Fibroblast of lung (primary cell): ENCODE measurements around the gene ARMC9. TPM values are rescaled to one million over a fixed set of nuclear protein-coding genes. Genes with fewer than 3 reads are reported as not detected.

Experiments
- DNase-seq, 2 donors: peaks; one replicate each; pipeline versions ENCODE4 v3.0.0 to v3.0.0-alpha.2; 2010; ENCODE audit warnings: low read depth in 2 of 2
- H2AFZ ChIP-seq: 2 replicates; pipeline ENCODE4 v1.5.1; 2012; ENCODE audit warnings: low read length, control low read depth, inconsistent platforms
- H3K27ac ChIP-seq: 2 replicates; pipeline ENCODE4 v1.5.1; 2011; ENCODE audit warnings: low read length, control low read depth; ENCODE audit not compliant: insufficient read depth
- H3K27me3 ChIP-seq: 2 replicates; pipeline ENCODE4 v1.5.1; 2011; ENCODE audit warnings: mild to moderate bottlenecking, low read length; ENCODE audit not compliant: control insufficient read depth, insufficient read depth
- H3K36me3 ChIP-seq: 2 replicates; pipeline ENCODE4 v1.5.1; 2011; ENCODE audit warnings: low read length; ENCODE audit not compliant: control insufficient read depth, insufficient read depth
- H3K4me1 ChIP-seq: 2 replicates; pipeline ENCODE4 v1.5.1; 2011; ENCODE audit warnings: low read length; ENCODE audit not compliant: control insufficient read depth, insufficient read depth; ENCODE audit errors: extremely low read depth
- H3K4me2 ChIP-seq: 2 replicates; pipeline ENCODE4 v1.5.1; 2011; ENCODE audit warnings: low read length, control low read depth; ENCODE audit not compliant: insufficient read depth; ENCODE audit errors: extremely low read depth
- H3K4me3 ChIP-seq, 4 experiments: fragments of 200-600 bp in 1 of 4; sonication (generic) in 1 of 4; replicated peaks in 1 of 4; 2 replicates each; pipeline ENCODE4 v1.5.1; 2011 to 2016; ENCODE audit warnings: low read length in 4 of 4, low read depth in 3 of 4, mild to moderate bottlenecking in 3 of 4, control low read depth in 2 of 4, inconsistent platforms in 1 of 4, mixed read lengths in 1 of 4; ENCODE audit not compliant: insufficient read depth in 1 of 4; ENCODE audit errors: control extremely low read depth in 1 of 4
- H3K79me2 ChIP-seq: 2 replicates; pipeline ENCODE4 v1.5.1; 2012; ENCODE audit warnings: mild to moderate bottlenecking, low read length, inconsistent platforms; ENCODE audit not compliant: control insufficient read depth, insufficient read depth
- H3K9ac ChIP-seq: 2 replicates; pipeline ENCODE4 v1.5.1; 2011; ENCODE audit warnings: mild to moderate bottlenecking, low read length, control low read depth; ENCODE audit not compliant: insufficient read depth
- H3K9me3 ChIP-seq: 2 replicates; pipeline ENCODE4 v1.5.1; 2012; ENCODE audit warnings: low read depth, low read length; ENCODE audit not compliant: control insufficient read depth, insufficient read depth
- H4K20me1 ChIP-seq: 2 replicates; pipeline ENCODE4 v1.5.1; 2011; ENCODE audit warnings: low read length; ENCODE audit not compliant: control insufficient read depth, insufficient read depth; ENCODE audit errors: extremely low read depth
- EZH2 ChIP-seq: IDR thresholded peaks from 2 replicates; pipeline ENCODE4 v1.5.1; 2012; ENCODE audit warnings: low read length, control low read depth, mild to moderate bottlenecking; ENCODE audit errors: missing control alignments
- polyA plus RNA-seq, 2 donors: library from polyadenylated mRNA; depleted of rRNA in 1 of 2; stranded (reverse) in 1 of 2; unstranded in 1 of 2; fragments of >200 nt; gene quantifications; 2 replicates each; pipeline ENCODE4 v1.2.1, GENCODE V29; 2011 to 2012; ENCODE audit warnings: missing spikeins in 1 of 2
- total RNA-seq: library from RNA; depleted of rRNA; stranded (reverse); fragments of >200 nt; gene quantifications from 2 replicates; pipeline ENCODE4 v1.2.1, GENCODE V29; 2014
- TF ChIP-seq, protein P1 (sequence below), 2 donors: IDR thresholded peaks in 1 of 2; conservative IDR thresholded peaks in 1 of 2; 1 replicate in 1 of 2; 2 replicates in 1 of 2; pipeline ENCODE4 v1.5.1; 2011 to 2012; ENCODE audit warnings: low read length in 2 of 2, control low read depth in 1 of 2, inconsistent platforms in 1 of 2, low read depth in 1 of 2, mild to moderate bottlenecking in 1 of 2

ARMC9 gene
- total and polyA plus RNA-seq, 2 donors (not counting 1 experiment from before 2014, with no cell fraction given): 68.4 to 153 TPM

DNA sequence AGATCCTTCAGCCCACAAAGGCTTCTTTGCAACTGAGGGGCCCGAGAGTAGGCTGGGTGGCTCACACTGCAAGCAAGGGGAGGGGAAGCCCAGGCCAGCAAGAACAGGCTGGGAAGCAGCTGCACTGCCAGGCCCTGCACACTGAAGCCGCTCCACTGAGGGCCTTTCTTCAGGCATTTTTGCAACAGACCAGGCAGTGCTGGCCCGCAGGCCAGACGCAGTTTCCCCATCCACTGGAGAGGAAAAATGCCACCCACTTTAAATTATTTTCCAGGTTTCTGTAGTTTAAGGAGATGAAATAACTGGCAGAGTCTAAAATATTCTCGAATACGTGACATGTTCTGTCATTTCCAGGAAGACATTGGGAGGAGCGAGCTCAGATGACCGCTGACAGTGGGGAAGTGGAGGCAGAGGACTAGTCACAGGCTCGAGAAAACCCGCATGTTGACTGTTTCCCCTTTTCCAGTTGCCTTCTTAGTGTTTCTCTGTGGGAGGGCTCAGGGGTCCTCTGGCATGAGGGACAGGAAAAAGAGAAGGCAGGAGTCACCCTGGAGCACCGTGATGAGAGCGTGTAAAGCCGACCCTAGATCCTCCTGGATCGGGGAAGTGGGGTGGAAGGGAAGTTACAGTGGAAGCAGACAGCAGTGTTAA, 143.8 kb downstream of the ARMC9 start:
- Histone ChIP-seq H3K4me2 (no peak overlapping the region), H3K9ac (no peak overlapping the region), H3K4me3 (no peak overlapping the region), H3K79me2 (no peaks in the 10 kb centered on the region), H3K27ac (no peak overlapping the region), H3K27me3 (no peaks in the 10 kb centered on the region), H3K36me3 (peaks cover 1% of the 10 kb centered on the region), H3K4me1 (no peaks in the 10 kb centered on the region), H3K9me3 (no peaks in the 10 kb centered on the region), H4K20me1 (no peaks in the 10 kb centered on the region), H2AFZ (no peak overlapping the region)
- TF ChIP-seq, protein P1, sequence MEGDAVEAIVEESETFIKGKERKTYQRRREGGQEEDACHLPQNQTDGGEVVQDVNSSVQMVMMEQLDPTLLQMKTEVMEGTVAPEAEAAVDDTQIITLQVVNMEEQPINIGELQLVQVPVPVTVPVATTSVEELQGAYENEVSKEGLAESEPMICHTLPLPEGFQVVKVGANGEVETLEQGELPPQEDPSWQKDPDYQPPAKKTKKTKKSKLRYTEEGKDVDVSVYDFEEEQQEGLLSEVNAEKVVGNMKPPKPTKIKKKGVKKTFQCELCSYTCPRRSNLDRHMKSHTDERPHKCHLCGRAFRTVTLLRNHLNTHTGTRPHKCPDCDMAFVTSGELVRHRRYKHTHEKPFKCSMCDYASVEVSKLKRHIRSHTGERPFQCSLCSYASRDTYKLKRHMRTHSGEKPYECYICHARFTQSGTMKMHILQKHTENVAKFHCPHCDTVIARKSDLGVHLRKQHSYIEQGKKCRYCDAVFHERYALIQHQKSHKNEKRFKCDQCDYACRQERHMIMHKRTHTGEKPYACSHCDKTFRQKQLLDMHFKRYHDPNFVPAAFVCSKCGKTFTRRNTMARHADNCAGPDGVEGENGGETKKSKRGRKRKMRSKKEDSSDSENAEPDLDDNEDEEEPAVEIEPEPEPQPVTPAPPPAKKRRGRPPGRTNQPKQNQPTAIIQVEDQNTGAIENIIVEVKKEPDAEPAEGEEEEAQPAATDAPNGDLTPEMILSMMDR (conservative IDR thresholded peaks at IDR 0.05 in 1 of 2, IDR thresholded peaks at IDR 0.05 in 1 of 2; ENCODE audit: low read depth in 1 of 2, low read length in 2 of 2): no peak
- TF ChIP-seq EZH2: no peak
- DNase-seq: no peak

DNA sequence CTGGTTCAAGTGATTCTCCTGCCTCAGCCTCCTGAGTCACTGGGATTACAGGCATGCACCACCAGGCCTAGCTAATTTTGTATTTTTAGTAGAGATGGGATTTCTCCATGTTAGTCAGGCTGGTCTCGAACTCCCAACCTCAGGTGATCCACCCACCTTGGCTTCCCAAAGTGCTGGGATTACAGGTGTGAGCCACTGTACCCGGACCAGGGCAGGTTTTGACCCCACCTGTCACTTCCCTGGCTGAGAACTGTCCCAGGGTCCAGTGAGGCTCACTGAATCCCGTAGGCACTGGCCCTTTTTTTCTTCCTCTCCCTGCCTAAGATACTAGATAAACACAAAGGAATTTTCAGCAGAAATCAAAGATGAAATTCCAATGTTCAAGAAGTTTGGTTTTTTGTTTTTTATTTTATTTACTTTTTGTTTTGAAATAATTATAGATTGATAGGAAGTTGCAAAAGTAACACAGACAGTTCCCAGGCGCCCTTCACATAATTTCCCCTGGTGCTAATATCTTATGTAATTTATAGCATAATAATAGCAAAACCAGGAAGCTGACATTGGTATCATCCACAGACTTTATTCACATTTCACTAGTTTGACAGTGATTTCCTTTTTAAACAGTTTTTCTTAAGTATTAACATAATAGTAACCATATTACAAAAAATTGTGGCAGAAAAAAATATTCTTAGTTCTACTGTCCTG, 144.7 kb downstream of the ARMC9 start:
- H3K4me3 ChIP-seq: no peak overlapping the region
- TF ChIP-seq EZH2: no peak
- TF ChIP-seq, protein P1 (conservative IDR thresholded peaks at IDR 0.05 in 1 of 2, IDR thresholded peaks at IDR 0.05 in 1 of 2; ENCODE audit: low read depth in 1 of 2, low read length in 2 of 2): no peak
- H3K27me3 ChIP-seq: no peaks in the 10 kb centered on the region
- DNase-seq: no peak
- no peaks in the 10 kb centered on the region for H3K79me2 ChIP-seq
- H3K9me3 ChIP-seq: no peaks in the 10 kb centered on the region
- H3K36me3 ChIP-seq: peaks cover 2% of the 10 kb centered on the region
- H2AFZ ChIP-seq: no peak overlapping the region
- H3K4me1 ChIP-seq: no peaks in the 10 kb centered on the region
- no peak overlapping the region for H3K4me2 ChIP-seq
- no peaks in the 10 kb centered on the region for H4K20me1 ChIP-seq
- H3K27ac ChIP-seq: no peak overlapping the region
- no peak overlapping the region for H3K9ac ChIP-seq

DNA sequence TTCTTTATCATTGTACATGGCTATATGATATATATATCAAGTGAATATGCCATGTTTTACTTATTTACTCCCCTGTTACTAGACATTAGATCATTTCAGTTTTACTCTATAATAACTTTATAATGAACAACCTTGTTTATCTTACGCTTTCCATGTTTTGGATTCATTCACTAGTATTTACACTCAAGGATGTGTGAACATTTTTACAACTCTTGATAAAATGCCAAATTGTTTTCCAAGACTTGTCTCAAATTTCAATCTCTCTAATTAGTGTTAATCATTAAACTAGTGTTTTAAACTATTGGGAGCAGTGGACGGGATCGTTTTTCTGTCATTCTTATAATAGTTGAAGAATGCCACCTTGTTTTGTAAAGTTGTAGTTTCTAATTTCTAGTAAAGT, 145.6 kb downstream of the ARMC9 start:
- H3K27ac ChIP-seq: no peak overlapping the region
- H3K4me3 ChIP-seq: no peak overlapping the region
- no peak overlapping the region for H2AFZ ChIP-seq
- DNase-seq: no peak
- H3K9ac ChIP-seq: no peak overlapping the region
- H3K36me3 ChIP-seq: peaks cover 2% of the 10 kb centered on the region
- no peak for TF ChIP-seq EZH2
- TF ChIP-seq, protein P1 (conservative IDR thresholded peaks at IDR 0.05 in 1 of 2, IDR thresholded peaks at IDR 0.05 in 1 of 2; ENCODE audit: low read depth in 1 of 2, low read length in 2 of 2): no peak
- H4K20me1 ChIP-seq: no peaks in the 10 kb centered on the region
- no peaks in the 10 kb centered on the region for H3K79me2 ChIP-seq
- no peaks in the 10 kb centered on the region for H3K27me3 ChIP-seq
- H3K4me2 ChIP-seq: no peak overlapping the region
- no peaks in the 10 kb centered on the region for H3K9me3 ChIP-seq
- H3K4me1 ChIP-seq: no peaks in the 10 kb centered on the region
